ENCODE measurements around the gene BTK. TPM values are rescaled to one million over a fixed set of nuclear protein-coding genes. Genes with fewer than 3 reads are reported as not detected.

Gene BTK
- total RNA-seq, 2 donors from 2014 or later, result 1.9 to 3.0 TPM

DNA sequence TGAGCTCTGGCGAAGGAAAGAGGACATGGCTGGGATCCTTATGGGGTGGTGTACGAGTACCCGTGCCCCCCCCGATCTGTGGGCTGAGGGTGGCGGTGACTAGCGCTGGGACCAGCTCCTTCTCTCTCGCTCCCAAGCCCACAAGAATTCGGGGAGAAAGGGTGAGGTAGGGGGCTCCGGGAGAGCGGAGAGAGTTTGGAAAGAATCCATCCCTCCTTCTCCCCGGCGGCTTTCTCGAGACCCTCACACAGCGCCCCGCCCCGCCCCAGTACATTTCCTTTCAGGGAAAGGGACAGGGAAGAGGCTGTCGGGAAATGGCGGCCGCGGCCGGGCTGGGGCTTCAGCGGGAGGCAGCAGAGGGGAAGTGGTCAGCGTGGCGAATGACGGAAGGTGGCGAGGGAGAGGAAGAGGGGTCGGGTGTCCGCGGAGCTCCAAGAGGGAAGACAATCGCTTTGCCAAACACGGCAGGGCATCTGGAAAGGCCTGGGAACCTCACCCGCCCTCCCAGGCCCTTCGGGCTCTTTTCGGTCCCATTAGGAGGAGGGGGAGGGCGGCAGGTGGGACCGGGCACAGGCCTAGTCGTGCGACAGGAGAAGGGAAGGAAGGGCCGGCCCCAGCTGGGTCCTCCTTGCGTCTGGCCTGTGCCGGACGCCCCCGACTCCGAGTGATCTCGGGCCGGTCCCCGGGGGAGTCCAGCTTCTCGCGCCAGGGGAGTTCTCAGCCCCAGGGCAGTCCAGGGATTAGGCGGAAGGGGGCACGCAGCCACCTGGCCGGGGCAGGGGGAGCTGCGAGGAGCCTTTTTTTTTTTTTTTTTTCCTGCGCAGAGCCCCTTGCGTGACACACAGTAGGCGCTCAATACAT is 32.2 kb upstream of the BTK start:
- Histone ChIP-seq H3K9ac (ENCODE audit: low read depth in 2 of 2, low read length in 2 of 2) (peak overlapping the region; percentile 76 to 83), H3K36me3 (no peaks in the 10 kb centered on the region), H3K4me3 (peak overlapping the region; percentile 48), H3K4me1 (no peaks in the 10 kb centered on the region), H3K27ac (peak overlapping the region; percentile 86), H3K27me3 (no peaks in the 10 kb centered on the region), H3K9me3 (no peaks in the 10 kb centered on the region)
- intact Hi-C loops (cut with DNase I), result loop anchor here (5.0 to 10.0 kb wide), 3 partner anchors 177 to 384 kb away; partner anchors contain the start of gene ARMCX6
- peak; percentile 65 for DNase-seq
- TF ChIP-seq, protein P1, sequence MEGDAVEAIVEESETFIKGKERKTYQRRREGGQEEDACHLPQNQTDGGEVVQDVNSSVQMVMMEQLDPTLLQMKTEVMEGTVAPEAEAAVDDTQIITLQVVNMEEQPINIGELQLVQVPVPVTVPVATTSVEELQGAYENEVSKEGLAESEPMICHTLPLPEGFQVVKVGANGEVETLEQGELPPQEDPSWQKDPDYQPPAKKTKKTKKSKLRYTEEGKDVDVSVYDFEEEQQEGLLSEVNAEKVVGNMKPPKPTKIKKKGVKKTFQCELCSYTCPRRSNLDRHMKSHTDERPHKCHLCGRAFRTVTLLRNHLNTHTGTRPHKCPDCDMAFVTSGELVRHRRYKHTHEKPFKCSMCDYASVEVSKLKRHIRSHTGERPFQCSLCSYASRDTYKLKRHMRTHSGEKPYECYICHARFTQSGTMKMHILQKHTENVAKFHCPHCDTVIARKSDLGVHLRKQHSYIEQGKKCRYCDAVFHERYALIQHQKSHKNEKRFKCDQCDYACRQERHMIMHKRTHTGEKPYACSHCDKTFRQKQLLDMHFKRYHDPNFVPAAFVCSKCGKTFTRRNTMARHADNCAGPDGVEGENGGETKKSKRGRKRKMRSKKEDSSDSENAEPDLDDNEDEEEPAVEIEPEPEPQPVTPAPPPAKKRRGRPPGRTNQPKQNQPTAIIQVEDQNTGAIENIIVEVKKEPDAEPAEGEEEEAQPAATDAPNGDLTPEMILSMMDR (IDR thresholded peaks at IDR 0.05), result no peak

DNA sequence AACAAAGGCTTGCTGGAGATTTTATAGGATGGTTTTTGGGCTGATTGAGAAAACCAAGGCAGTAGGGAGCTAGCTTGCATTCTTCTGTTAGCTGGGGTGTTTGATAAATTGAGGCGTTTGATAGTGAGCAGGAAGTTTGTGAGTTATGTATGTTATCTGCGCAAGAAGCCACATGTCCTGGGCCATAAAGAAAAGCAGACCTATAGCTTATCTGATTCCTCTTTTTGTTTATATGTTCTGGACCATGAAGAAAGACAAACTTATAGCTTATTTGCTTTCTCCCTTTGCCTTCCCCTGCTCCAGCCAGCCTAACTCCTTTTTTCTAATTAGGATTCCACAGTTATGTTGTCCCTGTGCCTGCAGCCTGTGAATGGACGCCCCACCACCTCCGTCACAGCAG is 31.2 kb upstream of the BTK start:
- no peak for DNase-seq
- Histone ChIP-seq H3K4me3 (no peak overlapping the region), H3K27me3 (no peaks in the 10 kb centered on the region), H3K4me1 (no peaks in the 10 kb centered on the region), H3K9me3 (no peaks in the 10 kb centered on the region), H3K9ac (ENCODE audit: low read depth in 2 of 2, low read length in 2 of 2) (no peak overlapping the region), H3K36me3 (no peaks in the 10 kb centered on the region), H3K27ac (no peak overlapping the region)
- TF ChIP-seq, protein P1 (IDR thresholded peaks at IDR 0.05), result no peak
- intact Hi-C loops (cut with DNase I), result loop anchor here (5.0 to 10.0 kb wide), 3 partner anchors 178 to 385 kb away; partner anchors contain the start of gene ARMCX6

DNA sequence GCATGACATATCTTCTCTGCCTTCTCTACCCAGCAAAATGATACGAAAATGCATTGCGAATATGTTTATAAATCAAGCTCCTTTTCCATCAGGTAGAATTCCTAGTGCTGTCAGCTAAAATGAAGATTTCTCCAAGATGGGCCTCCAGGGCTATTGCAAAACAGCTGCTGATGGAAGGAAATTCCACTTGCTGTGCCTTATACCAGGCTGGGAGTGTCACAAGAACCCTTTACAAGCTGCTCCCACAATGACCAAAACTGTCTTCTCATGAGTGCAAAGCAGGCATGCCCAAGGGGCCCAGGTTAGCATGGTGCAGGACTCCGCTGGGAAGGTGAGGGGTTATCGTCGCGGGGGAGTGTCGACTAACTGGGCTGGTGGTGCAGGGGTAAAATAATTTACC is 30.7 kb upstream of the BTK start:
- TF ChIP-seq, protein P1 (IDR thresholded peaks at IDR 0.05), result no peak
- no peaks in the 10 kb centered on the region for H3K27me3 ChIP-seq
- no peak overlapping the region for H3K27ac ChIP-seq
- H3K4me1 ChIP-seq, result no peaks in the 10 kb centered on the region
- no peaks in the 10 kb centered on the region for H3K9me3 ChIP-seq
- no peak for DNase-seq
- no peak overlapping the region for H3K4me3 ChIP-seq
- intact Hi-C loops (cut with DNase I), result loop anchor here (5.0 to 10.0 kb wide), 3 partner anchors 178 to 386 kb away; partner anchors contain the start of gene ARMCX6
- no peak overlapping the region for H3K9ac ChIP-seq (ENCODE audit: low read depth in 2 of 2, low read length in 2 of 2)
- no peaks in the 10 kb centered on the region for H3K36me3 ChIP-seq

DNA sequence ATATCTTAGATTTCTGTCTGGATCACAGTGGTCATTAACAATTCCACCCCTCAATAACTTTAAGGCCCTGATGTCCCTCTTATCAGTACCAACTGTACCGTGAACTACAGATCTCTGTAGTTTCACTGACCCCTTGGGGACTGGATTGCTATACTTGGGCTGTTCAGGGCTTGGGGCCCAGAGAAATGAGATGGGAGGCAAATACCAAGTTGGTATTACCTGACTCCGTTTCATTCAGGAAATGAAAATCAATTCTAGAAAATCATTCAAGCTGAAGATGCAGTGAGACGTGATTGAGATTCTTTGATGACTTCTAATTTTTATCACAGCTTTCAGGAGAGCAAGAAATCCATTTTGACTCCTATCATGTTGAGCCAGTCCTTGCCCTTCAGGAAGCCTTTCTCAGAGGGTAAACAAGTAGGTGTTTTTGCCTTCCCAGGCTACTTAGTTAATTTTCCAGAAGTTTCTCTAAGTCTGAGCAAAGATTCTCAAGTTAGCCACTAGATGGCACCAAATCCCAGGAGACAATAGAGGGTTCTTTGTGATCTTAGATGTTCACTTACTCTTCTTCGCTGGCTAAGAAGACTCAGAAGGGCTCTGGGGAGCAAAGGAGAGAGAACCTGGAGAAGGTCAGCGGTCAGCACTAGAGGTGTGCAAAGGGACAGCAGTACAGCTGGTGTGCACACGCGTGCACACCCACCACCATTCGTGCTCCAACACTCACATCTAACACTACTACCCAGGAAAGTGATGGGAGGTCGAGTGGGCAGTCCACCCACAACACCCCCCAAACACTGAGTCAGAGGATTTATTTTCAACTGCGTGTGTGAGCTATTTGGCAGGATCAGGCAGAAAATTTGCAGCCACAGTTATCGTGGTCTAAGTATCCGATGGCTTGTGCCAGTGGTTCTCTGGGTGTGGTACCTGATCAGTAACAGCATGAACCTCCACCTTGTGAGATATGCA is 29.5 kb upstream of the BTK start:
- H3K27me3 ChIP-seq, result no peaks in the 10 kb centered on the region
- no peaks in the 10 kb centered on the region for H3K9me3 ChIP-seq
- peak overlapping the region in 1 of 2 donors; percentile 29 for H3K9ac ChIP-seq (ENCODE audit: low read depth in 2 of 2, low read length in 2 of 2)
- intact Hi-C loops (cut with DNase I), result loop anchor here (5.0 to 10.0 kb wide), 3 partner anchors 179 to 387 kb away; partner anchors contain the start of gene ARMCX6
- H3K36me3 ChIP-seq, result no peaks in the 10 kb centered on the region
- peak; percentile 49 for DNase-seq
- peak overlapping the region; percentile 50 for H3K27ac ChIP-seq
- TF ChIP-seq, protein P1 (IDR thresholded peaks at IDR 0.05), result peak; percentile 82
- no peak overlapping the region for H3K4me3 ChIP-seq
- no peaks in the 10 kb centered on the region for H3K4me1 ChIP-seq

DNA sequence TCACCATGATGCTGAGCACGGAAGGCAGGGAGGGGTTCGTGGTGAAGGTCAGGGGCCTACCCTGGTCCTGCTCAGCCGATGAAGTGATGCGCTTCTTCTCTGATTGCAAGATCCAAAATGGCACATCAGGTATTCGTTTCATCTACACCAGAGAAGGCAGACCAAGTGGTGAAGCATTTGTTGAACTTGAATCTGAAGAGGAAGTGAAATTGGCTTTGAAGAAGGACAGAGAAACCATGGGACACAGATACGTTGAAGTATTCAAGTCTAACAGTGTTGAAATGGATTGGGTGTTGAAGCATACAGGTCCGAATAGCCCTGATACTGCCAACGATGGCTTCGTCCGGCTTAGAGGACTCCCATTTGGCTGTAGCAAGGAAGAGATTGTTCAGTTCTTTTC is 26.0 kb upstream of the BTK start:
- no peaks in the 10 kb centered on the region for H3K27me3 ChIP-seq
- H3K27ac ChIP-seq, result no peak overlapping the region
- intact Hi-C loops (cut with DNase I), result loop anchor here (10.0 kb wide), 1 partner anchor 183 kb away; no protein-coding TSS in a partner anchor

More for the DNA sequence above, 26.0 kb upstream of the BTK start:
- no peak overlapping the region for H3K4me3 ChIP-seq
- H3K9ac ChIP-seq (ENCODE audit: low read depth in 2 of 2, low read length in 2 of 2), result no peak overlapping the region
- H3K4me1 ChIP-seq, result no peaks in the 10 kb centered on the region
- no peaks in the 10 kb centered on the region for H3K9me3 ChIP-seq
- DNase-seq, result no peak
- TF ChIP-seq, protein P1 (IDR thresholded peaks at IDR 0.05), result no peak
- H3K36me3 ChIP-seq, result no peaks in the 10 kb centered on the region

All from colonic mucosa (tissue), 4 donors.